Activated CD4-positive, alpha-beta T cell treated with anti-CD3 and anti-CD28 coated beads for 1 hour (primary cell): ENCODE measurements around the gene SLC44A5.
"Not testable (repeated sequence)": the region's sequence is repeated elsewhere in the genome, so short reads cannot be mapped to it uniquely, and the experiment has no call there.

ENCODE experiments used
- DNase-seq: peaks from one replicate; pipeline ENCODE4 v3.0.0-alpha.2; 2020

The SLC44A5 gene

DNA sequence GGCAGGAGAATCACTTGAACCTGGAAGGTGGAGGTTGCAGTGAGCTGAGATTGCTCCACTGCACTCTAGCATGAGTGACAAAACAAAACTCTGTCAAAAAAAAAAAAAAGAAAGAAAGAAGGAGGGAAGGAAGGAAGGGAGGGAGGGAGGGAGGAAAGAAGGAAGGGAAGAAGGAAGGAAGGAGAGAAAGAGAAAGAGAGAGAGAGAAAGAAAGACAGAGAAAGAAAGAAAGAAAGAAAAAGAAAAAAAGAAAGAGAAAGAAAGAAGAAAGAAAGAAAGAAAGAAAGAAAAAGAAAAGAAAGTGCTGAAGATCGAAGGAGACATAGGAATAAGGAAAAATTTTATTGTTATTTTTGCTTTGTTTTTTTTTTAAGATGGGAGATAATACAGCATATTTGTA is 166.7 kb downstream of the SLC44A5 start:
- no peak for DNase-seq

DNA sequence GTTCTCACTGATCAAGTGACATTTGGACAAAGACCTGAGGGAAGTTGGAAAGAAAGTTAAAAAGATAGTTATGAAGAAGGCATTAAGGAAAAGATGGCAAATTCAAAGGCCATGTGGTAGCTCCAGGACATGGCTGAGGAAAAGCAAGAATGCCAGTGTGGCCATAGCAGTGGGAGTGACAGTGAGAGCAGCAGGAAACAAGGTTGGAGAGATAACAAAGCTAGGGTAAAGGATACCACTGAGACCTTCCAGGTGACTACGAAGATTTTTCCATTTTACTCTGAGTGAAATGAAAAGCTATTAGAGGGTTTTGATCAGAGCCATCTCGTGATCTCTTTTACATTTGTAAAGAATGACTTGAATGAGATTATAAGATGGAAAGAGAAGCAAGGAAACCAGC is 170.6 kb downstream of the SLC44A5 start:
- no peak for DNase-seq

DNA sequence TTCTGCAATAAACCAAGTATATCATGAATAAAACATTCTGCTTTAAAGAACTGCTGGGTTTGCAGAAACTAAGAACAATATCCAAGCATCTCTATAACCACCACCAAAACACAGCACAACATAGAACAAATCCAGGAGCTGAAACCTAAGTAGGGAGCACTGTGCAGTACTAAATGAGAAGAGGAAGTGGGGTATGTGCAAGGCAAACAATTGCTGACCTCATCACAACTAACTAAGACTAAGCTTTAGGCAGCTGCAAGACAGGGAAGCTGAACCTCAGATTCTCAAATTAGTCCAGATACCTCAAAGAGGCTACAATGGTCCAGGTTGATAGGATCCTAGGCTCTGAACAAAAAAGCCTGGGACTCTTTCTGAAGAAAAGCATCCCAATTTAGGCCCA is 172.6 kb downstream of the SLC44A5 start:
- no peak for DNase-seq

DNA sequence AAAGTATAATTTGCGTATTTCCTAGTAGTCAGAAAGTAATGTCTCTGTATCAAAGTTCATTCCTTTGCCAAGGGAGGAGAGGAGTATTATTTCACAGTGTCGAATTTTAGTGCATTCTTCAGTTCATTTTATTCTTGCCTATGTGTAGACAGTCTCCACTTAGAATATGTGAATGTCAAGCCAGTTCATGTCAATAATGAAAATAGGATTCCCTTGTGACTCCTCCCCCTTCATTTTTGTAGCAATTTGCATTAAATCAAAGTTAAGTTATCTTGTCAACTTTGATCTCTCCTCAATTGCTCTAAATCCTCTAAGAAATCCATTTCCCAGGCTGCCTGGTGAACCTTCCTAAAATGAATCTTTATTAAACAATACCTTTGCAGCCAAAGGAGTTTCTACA is 179.1 kb downstream of the SLC44A5 start:
- DNase-seq: no peak

DNA sequence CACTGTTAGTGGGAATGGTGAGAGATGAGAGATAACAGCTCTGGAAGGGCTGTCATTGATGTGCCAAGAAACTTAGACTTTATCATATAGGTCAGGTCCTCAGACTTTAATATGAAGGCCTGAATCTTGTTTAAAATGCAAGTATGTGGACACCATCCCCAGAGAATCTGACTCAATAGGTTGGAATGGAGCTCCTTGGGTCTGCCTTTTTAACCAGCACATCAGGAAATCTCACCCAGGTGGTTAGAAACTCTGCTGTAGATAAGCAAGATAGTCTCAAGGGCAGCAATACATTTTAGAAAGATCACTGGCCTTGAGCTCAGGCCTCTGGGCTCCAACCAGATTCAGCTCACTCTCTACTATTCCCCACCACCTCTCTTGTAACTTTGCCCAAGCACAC is 180.4 kb downstream of the SLC44A5 start:
- no peak for DNase-seq

DNA sequence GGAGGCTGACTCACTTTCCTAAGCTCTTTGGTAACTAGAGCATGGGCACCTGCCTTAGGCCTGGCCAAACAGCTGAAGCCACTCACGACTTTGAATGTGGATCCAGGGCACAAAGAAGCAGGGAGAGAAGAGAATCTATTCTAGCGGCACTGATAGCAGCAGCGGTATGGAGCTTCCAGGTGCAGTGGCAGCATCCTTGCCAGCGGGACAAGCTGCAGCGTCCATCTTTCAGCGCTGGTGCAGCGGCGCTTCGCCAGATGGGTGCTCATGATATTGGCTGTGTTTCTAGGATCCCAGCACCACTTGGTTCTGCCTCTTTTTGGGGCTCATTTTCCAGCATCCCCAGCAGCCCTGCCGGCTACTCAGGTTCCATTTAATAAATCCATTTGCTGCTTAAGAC is 184.2 kb downstream of the SLC44A5 start:
- no peak for DNase-seq

DNA sequence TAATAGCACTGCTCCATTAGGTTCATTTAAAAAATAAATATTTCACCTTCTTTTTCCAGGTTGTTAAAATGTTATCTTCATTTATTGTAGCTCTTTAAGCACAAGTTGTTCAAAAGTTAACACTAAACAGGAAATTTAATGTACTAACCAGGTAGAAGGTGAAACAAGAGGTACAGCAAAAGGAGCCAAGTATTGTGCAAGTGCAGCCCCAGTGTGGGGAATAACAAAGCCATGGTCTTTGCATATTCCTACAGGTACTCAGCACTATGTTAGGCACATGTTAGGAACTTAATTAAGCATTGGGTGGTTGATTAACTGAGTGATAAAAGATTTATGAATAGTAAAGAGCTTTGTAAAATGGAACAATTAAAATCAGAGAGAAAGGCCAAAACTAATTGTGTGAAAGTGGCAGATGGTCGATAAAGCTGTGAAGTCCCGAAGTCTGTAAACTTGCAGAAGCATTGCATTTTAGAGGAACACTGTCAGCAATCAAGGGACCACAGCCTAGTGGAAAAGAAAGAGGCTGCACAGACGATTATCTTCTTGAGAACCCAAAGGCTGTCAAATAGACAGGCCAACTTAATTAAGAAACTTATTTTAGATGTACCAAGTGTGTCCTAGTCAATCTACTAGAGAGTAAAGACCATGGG is 185.8 kb downstream of the SLC44A5 start:
- DNase-seq: no peak

DNA sequence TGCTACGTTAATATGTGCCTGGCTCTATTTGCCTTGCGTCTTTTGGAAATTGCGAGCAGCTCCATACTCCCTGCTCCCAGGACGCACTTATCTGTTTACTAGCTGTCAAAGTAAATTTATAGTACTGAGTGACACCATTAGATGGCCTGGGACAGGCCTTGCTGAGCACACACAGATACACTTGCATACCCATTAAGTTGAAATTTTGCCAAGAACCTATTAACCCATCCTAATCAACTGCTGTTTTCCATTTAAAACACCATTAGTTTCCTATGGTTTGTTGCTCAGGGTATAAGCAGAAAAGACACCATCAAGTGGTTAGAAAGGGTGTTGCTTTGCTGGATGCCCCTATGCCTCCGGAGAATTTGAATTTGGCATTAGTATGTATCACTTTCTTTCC is 187.3 kb downstream of the SLC44A5 start:
- no peak for DNase-seq

DNA sequence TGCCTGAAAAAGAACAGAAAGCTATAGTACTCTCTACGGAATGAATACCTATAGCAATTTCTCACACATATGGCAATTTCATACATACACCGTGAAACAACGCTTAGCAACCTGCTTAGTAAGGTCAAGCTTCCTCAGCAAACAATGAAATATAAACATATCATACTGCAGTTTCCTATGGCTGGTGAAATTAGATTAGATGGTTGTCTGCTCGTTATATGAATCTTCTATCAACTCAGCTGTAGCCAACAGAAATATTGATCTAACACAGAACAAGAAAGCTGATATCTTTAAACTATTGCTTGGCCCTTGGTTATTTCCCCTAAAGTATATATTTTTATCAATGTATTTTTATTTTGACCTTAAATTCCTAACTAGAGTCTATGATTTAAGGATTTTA is 187.8 kb downstream of the SLC44A5 start:
- DNase-seq: no peak

DNA sequence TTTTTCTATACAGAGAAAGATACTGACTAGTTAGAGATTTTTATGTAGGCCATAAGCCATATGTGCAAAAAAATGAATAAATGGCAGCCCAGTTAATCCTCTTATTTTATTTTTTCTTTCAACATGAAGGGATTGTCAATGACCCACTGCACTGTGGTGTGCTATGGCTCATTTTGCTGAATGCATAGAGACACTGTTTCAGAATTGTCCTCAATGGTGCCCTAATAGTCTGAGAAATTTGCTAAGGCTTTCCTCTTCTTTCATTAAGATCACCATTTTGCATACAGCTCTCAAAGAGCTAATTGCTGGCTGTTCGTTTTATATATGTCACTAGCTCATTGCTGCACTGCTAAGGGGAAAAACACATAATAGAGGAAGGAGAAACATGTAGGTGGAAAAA is 189.5 kb downstream of the SLC44A5 start:
- no peak for DNase-seq

DNA sequence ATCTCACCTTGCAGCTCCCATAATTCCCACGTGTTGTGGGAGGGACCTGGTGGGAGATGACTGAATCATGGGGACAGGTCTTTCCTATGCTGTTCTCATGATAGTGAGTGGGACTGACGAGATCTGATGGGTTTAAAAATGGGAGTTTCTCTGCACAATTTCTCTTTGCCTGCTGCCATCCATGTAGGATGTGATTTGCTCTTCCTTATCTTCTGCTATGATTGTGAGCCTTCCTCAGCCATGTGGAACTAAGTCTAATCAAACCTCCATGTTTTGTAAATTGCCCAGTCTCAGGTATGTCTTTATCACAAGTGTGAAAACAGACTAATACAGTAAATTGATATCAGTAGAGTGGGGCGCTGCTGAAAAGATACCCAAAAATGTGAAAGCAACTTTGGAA is 195.7 kb downstream of the SLC44A5 start:
- DNase-seq: no peak

DNA sequence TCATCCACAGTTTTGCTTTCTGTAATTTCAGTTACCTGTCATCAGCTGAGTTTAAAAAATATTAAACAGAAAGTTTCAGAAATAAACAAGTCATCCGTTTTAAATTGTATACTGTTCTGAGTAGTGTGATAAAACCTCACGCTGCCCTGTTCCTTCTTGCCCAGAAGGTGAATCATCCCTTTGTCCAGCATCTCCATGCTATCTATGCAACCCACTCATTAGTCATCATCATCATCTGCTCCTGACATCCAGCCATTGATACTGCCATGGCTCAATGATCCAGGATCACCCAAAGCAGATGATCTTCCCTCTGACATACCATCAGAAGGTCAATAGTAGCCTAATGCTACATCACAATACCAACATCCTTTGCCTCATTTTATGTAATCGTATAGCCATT is 198.3 kb downstream of the SLC44A5 start:
- no peak for DNase-seq

DNA sequence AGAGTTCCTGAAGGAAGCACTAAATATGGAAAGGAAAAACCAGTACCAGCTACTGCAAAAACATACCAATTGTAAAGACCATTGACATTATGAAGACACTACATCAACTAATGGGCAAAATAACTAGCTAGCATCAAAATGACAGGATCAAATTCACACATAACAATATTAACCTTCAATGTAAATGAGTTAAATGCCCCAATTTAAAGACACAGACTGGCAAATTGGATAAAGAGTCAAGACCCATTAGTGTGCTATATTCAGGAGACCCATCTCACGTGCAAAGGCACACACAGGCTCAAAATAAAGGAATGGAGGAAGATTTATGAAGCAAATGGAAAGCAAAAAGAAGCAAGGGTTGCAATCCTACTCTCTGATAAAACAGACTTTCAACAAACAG is 206.2 kb downstream of the SLC44A5 start:
- DNase-seq: not testable (repeated sequence)

DNA sequence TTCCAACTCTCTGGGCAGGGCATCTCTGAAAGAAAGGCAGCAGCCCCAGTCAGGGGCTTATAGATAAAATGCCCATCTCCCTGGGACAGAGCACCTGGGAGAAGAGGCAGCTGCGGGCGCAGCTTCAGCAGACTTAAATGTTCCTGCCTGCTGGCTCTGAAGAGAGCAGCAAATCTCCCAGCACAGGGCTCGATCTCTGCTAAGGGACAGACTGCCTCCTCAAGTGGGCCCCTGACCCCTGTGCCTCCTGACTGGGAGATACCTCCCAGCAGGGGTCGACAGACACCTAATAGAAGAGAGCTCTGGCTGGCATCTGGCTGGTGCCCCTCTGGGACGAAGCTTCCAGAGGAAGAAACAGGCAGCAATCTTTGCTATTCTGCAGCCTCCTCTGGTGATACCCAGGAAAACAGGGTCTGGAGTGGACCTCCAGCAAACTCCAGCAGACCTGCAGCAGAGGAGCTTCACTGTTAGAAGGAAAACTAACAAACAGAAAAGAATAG is 207.7 kb downstream of the SLC44A5 start:
- not testable (repeated sequence) for DNase-seq

DNA sequence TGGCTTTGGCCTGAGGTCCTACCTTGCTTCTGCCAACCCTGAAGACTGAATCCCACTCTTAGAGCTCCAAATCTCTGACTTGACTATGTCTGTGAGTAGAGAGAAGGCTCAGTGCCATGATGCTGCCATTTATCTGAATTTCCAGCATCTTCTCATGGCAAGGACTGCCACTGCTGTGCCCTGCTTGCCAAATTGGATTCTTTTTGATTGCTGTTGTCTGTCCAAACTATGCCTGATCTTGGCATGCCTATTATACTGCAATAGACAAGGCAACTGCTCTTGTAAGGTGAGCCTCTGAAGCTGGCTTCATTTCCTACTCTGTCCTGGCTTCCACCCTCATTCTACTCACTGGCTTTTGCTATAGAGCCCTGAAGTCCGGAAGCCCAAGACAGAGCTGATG is 210.2 kb downstream of the SLC44A5 start:
- DNase-seq: no peak

DNA sequence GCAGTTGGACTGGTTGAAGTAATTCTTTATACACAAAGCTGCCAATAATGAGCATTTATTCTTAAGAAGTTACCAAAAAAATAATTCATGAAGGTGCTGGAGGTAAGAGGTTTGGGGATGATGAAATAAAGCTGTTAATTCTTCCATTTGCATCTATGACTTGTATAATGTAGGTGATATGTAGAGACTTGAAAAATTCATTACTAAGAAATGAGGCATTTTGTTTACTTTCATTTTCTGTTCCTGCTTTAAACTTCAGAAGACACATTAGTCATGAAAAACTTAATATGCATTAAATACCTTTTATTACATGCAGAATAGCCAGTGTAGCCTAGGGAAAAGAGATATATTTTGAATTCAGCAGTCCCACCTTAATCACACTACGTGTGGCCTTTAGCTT is 214.2 kb downstream of the SLC44A5 start:
- DNase-seq: no peak

DNA sequence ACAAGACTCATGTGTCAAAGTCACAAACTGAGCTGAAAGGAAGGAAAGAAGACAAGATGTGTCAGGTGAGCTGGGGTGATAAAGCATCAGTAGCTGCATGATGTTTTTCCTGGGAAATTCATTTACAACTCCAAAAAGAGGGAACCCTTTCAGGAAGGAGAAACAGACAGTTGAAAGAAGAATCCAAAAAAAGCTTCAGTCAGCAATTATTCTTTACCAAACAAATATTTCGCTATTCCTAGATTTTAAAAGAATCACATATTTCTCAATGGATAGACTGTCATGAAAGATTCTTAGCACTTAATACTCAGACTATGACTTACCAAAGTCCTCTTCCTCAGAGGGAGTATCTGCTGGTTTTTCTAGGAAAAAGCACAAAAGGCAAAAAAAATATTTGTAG is 214.7 kb downstream of the SLC44A5 start:
- DNase-seq: no peak

DNA sequence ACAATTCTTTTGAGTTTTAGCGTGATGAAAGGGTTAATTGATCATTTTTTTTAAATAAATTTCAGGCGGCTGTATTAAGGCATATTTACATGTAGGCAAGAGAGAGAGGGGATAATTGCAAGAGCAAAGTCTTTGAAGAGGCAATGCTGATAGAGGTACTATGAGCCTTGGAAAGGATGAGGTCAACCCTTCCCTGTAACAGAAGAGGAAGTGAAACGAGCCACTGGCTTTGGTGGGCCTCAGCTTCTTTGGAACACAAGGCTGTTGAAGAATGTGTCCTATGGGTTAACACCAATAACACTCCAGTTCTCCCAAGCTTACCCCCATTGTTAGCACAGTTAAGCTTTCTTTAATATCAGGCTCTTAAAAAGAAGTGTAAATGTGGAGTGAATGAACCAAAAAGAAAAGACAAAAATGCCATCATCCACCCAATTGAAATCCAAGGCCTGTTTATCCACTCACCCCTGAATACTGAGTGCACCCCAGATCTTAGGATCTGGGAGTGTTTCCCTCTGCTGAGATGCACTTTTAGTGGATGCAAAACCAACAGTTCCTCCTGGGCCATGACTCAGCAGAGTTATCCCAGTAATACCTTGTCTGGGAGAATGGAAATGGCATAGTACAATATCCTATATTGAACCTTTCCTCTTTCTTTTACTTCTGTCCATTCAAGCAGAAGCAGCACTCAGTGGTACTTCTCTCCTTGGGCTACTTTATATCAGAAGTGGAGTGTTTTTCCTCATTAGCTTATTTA is 216.4 kb downstream of the SLC44A5 start:
- DNase-seq: no peak

DNA sequence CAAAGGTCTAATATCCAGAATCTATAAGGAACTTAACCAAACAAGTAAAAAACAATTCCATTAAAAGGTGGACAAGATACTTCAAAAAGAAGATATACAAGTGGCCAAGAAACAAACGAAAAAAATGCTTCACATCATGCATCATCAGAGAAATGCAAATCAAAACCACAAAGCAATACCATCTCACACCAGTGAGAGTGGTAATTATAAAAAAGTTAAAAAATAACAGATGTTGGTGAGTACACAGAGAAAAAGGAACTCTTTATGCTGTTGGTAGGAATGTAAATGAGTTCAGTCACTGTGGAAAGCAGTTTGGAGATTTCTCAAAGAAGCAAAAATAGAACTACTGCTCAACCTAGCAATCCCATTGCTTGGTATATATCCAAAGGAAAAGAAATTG is 218.6 kb downstream of the SLC44A5 start:
- no peak for DNase-seq

DNA sequence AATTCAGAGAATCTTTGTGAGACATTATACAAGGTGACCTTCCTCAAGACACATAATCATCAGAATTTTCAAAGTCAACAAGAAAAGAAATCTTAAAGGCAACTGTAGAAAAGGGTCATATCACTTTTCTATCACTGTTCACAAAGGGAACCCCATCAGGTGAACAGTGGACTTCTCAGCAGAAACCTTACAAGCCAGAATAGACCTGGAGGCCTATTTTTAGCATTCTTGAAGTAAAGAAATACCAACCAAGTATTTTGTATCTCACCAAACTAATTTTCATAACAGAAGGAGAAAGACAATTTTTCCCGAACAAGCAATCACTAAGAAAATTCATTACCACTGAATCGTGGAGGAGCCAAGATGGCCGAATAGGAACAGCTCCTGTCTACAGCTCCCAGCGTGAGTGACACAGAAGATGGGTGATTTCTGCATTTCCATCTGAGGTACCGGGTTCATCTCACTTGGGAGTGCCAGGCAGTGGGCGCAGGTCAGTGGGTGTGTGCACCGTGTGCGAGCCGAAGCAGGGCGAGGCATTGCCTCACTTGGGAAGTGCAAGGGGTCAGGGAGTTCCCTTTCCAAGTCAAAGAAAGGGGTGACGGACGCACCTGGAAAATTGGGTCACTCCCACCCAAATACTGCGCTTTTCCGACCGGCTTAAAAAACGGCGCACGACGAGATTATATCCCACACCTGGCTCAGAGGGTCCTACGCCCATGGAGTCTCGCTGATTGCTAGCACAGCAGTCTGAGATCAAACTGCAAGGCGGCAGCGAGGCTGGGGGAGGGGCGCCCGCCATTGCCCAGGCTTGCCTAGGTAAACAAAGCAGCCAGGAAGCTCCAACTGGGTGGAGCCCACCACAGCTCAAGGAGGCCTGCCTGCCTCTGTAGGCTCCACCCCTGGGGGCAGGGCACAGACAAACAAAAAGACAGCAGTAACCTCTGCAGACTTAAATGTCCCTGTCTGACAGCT is 235.2 kb downstream of the SLC44A5 start:
- DNase-seq: not testable (repeated sequence)

DNA sequence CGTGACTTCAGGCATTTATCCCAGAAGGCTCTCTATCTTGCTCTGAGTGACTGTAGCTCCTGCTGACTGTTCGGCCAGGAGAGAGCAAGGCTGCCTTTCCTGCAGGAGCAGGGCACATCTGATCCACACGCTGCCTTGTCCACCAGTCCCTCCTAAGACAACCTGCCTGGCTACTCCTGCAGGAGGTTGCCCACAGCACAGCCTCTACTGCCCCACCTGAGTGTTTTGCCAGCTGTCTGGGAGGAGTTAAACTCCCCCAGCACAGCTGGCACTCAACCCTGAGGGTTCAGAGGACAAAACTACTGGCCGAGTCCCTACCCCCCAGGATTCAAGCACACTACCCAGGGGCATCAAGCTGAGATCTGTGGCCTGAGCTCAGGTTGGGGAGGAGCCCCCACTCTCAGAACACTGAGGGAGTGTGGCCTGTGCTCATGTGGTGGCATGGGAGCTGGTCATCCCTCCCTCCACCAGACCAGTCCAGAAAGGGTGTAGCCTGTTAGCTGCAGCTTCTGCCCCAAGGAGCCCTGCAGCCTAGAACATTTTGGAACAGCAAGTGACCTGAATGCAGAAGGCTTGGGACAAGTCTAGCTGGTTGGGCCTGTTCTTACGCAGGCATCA is 237.3 kb downstream of the SLC44A5 start:
- DNase-seq: no peak

DNA sequence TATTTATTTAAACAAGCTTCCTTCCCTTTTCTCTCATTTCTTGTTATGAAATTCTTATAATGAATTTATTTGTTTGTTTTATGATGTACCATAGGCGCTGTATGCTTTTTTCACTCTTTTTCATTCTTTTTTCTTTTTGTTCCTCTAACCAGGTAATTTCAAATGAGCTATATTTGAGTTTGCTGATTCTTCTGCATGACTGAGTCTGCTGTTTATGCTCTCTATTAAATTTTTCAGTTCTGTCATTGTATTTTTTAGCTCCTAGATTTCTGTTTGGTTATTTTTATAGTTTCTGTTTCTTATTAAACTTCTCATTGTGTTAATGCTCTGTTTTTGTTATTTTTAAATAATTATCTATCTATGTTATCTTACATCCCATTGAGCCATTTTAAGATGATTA is 244.3 kb downstream of the SLC44A5 start:
- DNase-seq: no peak

DNA sequence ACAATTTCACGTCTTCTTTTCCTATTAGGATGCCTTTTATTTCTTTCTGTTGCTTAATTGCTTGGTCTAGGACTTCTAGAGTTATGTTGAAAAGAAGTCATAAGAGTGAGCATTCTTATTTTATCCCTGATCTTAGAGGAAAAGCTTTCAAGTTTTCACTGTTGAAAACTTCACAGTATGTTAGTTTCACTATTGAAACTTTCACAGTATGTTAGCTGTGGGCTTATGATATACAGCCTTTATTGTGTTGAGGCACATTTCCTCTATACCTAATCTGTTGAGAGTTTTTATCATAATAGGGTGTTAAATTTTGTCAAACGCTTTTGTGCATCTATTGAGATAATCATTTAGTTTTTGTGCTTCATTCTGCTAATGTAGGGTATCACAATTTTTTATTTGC is 249.7 kb downstream of the SLC44A5 start:
- DNase-seq: no peak
